Measurements from ENCODE around the gene AKAP8L.

The AKAP8L gene

GRCh38 chr19:15418579-15419412 is at the start of gene AKAP8L:
TSS of gene AKAP8L (minus strand) at chr19:15418988. CDS start at chr19:15418923, 65 bp downstream.
- H3K4me2 ChIP-seq, result peak within 1 kb of the TSS; percentile 98
- peaks cover 65% of the 10 kb centered on the region for H3K4me1 ChIP-seq
- no peak for TF ChIP-seq Cebpa-rat (IDR thresholded peaks at IDR 0.05)
- peaks cover 67% of the 10 kb centered on the region for H4K20me1 ChIP-seq
- H3K9ac ChIP-seq, result peak within 1 kb of the TSS; percentile 96
- no peaks in the 10 kb centered on the region for H3K27me3 ChIP-seq
- H3K36me3 ChIP-seq, result peaks cover 64% of the 10 kb centered on the region
- H3K9me3 ChIP-seq, result peaks cover 10% of the 10 kb centered on the region
- peak within 1 kb of the TSS; percentile 97 for H3K27ac ChIP-seq
- H3K4me3 ChIP-seq, result peak within 1 kb of the TSS; percentile 95

GRCh38 chr19:15467734-15468214 is 49.0 kb upstream of the AKAP8L start:
- Histone ChIP-seq H3K4me2 (peak overlapping the region; percentile 90), H3K4me1 (peaks cover 81% of the 10 kb centered on the region), H3K4me3 (no peak overlapping the region), H3K9me3 (0 out of 2 replicates have a peak, but pooled peaks cover 3% of the 10 kb centered on the region), H3K9ac (no peak overlapping the region; the same call in 1 of the 2 replicates), H3K27ac (peak overlapping the region; percentile 83; the same call in 1 of the 2 replicates), H3K36me3 (no peaks in the 10 kb centered on the region), H3K27me3 (peaks cover 14% of the 10 kb centered on the region), H4K20me1 (no peaks in the 10 kb centered on the region)
- peak; percentile 50; the same call in 1 of the 2 replicates for TF ChIP-seq Cebpa-rat (IDR thresholded peaks at IDR 0.05)

GRCh38 chr19:15466851-15467733 is 48.3 kb upstream of the AKAP8L start:
- H3K9me3 ChIP-seq, result 0 out of 2 replicates have a peak, but pooled peaks cover 3% of the 10 kb centered on the region
- peaks cover 14% of the 10 kb centered on the region for H3K27me3 ChIP-seq
- peak overlapping the region; percentile 83 for H3K27ac ChIP-seq
- no peak overlapping the region for H3K4me3 ChIP-seq
- no peak for TF ChIP-seq Cebpa-rat (IDR thresholded peaks at IDR 0.05)
- no peaks in the 10 kb centered on the region for H3K36me3 ChIP-seq
- H4K20me1 ChIP-seq, result no peaks in the 10 kb centered on the region
- H3K9ac ChIP-seq, result peak overlapping the region; percentile 62; the same call in 1 of the 2 replicates
- H3K4me2 ChIP-seq, result peak overlapping the region; percentile 90
- peaks cover 88% of the 10 kb centered on the region for H3K4me1 ChIP-seq

GRCh38 chr19:15464394-15465385 is 45.9 kb upstream of the AKAP8L start, which contains the start of gene RASAL3:
TSS of gene RASAL3 (minus strand) at chr19:15464544. CDS start at chr19:15464358, 186 bp downstream.
- H3K9me3 ChIP-seq, result no peaks in the 10 kb centered on the region
- H3K27ac ChIP-seq, result peak within 1 kb of the TSS; percentile 98
- 0 out of 2 replicates have a peak, but pooled peaks cover 4% of the 10 kb centered on the region for H3K36me3 ChIP-seq
- peak within 1 kb of the TSS; percentile 94 for H3K4me2 ChIP-seq
- no peaks in the 10 kb centered on the region for H4K20me1 ChIP-seq
- H3K9ac ChIP-seq, result peak within 1 kb of the TSS; percentile 87
- TF ChIP-seq Cebpa-rat (IDR thresholded peaks at IDR 0.05), result no peak
- H3K4me1 ChIP-seq, result peaks cover 85% of the 10 kb centered on the region
- peak within 1 kb of the TSS; percentile 71 for H3K4me3 ChIP-seq
- peaks cover 12% of the 10 kb centered on the region for H3K27me3 ChIP-seq

- Histone ChIP-seq H3K4me1 (peaks cover 77% of the 10 kb centered on the region), H3K27ac (peak overlapping the region; percentile 98), H3K9me3 (no peaks in the 10 kb centered on the region), H3K27me3 (peaks cover 4% of the 10 kb centered on the region), H3K9ac (peak overlapping the region; percentile 87), H4K20me1 (no peaks in the 10 kb centered on the region), H3K4me2 (peak overlapping the region; percentile 94), H3K36me3 (0 out of 2 replicates have a peak, but pooled peaks cover 8% of the 10 kb centered on the region), H3K4me3 (peak overlapping the region; percentile 71)
- TF ChIP-seq Cebpa-rat (IDR thresholded peaks at IDR 0.05), result no peak
Measured at GRCh38 chr19:15463861-15464371, 45.1 kb upstream of the AKAP8L start.

- Histone ChIP-seq H3K4me3 (no peak overlapping the region), H3K4me2 (peak overlapping the region; percentile 94), H4K20me1 (no peaks in the 10 kb centered on the region), H3K27ac (peak overlapping the region; percentile 98; the same call in 1 of the 2 replicates), H3K4me1 (peaks cover 68% of the 10 kb centered on the region), H3K9me3 (0 out of 2 replicates have a peak, but pooled peaks cover 5% of the 10 kb centered on the region), H3K9ac (no peak overlapping the region), H3K27me3 (no peaks in the 10 kb centered on the region), H3K36me3 (peaks cover 22% of the 10 kb centered on the region; the same call in 1 of the 2 replicates)
- TF ChIP-seq Cebpa-rat (IDR thresholded peaks at IDR 0.05), result no peak
Measured at GRCh38 chr19:15461694-15462093, 42.9 kb upstream of the AKAP8L start.

GRCh38 chr19:15457701-15458484 is 39.1 kb upstream of the AKAP8L start:
- peaks cover 58% of the 10 kb centered on the region; the same call in 1 of the 2 replicates for H3K36me3 ChIP-seq
- peaks cover 36% of the 10 kb centered on the region for H3K4me1 ChIP-seq
- peak overlapping the region; percentile 34 for H3K27ac ChIP-seq
- H3K9me3 ChIP-seq, result 0 out of 2 replicates have a peak, but pooled peaks cover 5% of the 10 kb centered on the region
- no peaks in the 10 kb centered on the region for H4K20me1 ChIP-seq
- H3K9ac ChIP-seq, result no peak overlapping the region
- H3K4me2 ChIP-seq, result peak overlapping the region; percentile 49
- H3K27me3 ChIP-seq, result no peaks in the 10 kb centered on the region
- no peak overlapping the region for H3K4me3 ChIP-seq
- no peak for TF ChIP-seq Cebpa-rat (IDR thresholded peaks at IDR 0.05)

All from BLaER1 (cell line).